ENCODE measurements around the gene SORCS1. TPM values are rescaled to one million over a fixed set of nuclear protein-coding genes. Genes with fewer than 3 reads are reported as not detected.

SORCS1 gene
- polyA plus RNA-seq, 1 of the 3 experiments (the other 2 are of a cell fraction) = 0.66 TPM

DNA sequence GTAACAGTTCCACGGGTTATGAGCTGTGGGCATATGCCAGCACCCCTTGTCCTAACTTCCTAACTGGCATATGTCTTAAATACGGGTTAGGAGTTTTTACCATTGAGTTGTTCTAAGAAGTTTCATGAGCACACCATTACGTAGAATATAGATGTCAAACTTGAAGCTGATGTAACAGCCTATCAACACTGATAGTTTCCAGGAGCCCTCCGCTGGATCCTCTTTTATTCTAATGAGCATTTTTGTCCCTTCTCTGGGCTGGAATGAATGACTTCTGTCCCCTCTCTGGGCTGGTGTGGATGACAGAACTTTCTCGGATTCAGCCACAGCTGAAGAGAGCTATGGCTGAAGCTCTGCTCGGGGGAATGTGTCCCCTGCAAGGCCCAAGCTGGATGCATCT, 256.3 kb downstream of the SORCS1 start:
- no peaks in the 10 kb centered on the region for H3K36me3 ChIP-seq (replicated peaks in 1 of 2; ENCODE audit: control insufficient read depth in 1 of 2, insufficient read depth in 2 of 2, low read length in 1 of 2)
- H3K9me3 ChIP-seq = no peaks in the 10 kb centered on the region
- no peak overlapping the region for H3K4me2 ChIP-seq
- H2AFZ ChIP-seq (ENCODE audit: low read depth) = no peak overlapping the region
- ChIA-PET POLR2A (no interaction called here), CTCF (no interaction called here)
- H3K27ac ChIP-seq (ENCODE audit: low read depth in 2 of 2, low read length in 1 of 2) = no peak overlapping the region; a peak in 1 of 4 replicates
- H3K79me2 ChIP-seq (ENCODE audit: insufficient read depth) = no peaks in the 10 kb centered on the region
- DNase-seq = no peak
- no peaks in the 10 kb centered on the region for H4K20me1 ChIP-seq (ENCODE audit: insufficient read depth)
- TF ChIP-seq FOXJ3 (CRISPR knock-in tag; IDR thresholded peaks at IDR 0.05) (no peak), FOXM1 (IDR thresholded peaks at IDR 0.05; ENCODE audit: low read depth) (no peak), GABPA (IDR thresholded peaks at IDR 0.05; ENCODE audit: low read depth) (no peak), RAD21 (IDR thresholded peaks at IDR 0.05; ENCODE audit: low read length) (no peak)
- H3F3A ChIP-seq (replicated peaks; ENCODE audit: insufficient read depth) = no peaks in the 10 kb centered on the region
- no peaks in the 10 kb centered on the region for H3K27me3 ChIP-seq (ENCODE audit: insufficient read depth)
- no peak overlapping the region for H3K9ac ChIP-seq
- H3K4me3 ChIP-seq (ENCODE audit: low read depth in 2 of 2, low read length in 1 of 2) = no peak overlapping the region
- H3K4me1 ChIP-seq (ENCODE audit: control insufficient read depth in 1 of 2, insufficient read depth in 2 of 2, low read depth in 1 of 2, low read length in 1 of 2) = peaks cover 0 to 8% of the 10 kb centered on the region in 2 experiments; a peak in 2 of 4 replicates
- H3K9me2 ChIP-seq = no peaks in the 10 kb centered on the region
- WGBS (ENCODE audit: low lambda C conversion rate) = 51% methylated on average over 6 of the region's 6 CpGs

DNA sequence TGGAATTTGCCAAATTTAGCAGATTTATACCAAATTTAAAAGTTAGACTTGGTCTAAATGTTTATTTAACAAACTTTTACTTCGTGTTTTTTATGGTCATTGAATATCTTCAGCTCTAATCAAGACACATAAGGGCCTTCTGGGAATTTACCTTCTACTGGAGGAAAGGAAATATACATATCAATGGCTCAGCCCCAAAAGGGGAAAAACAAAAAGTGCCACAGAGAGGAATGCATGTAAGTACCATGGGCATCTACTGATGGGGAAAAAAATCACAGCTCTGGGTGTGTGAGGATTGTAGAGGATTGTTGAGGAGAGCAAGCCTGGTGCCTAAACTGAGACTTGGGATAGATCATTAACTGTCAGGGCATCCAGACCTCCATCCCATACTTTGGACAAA, 260.3 kb downstream of the SORCS1 start:
- Histone ChIP-seq H3K79me2 (ENCODE audit: insufficient read depth) (no peaks in the 10 kb centered on the region), H3K9ac (no peak overlapping the region), H3K4me1 (ENCODE audit: control insufficient read depth in 1 of 2, insufficient read depth in 2 of 2, low read depth in 1 of 2, low read length in 1 of 2) (no peaks in the 10 kb centered on the region; a peak in 1 of 4 replicates), H3F3A (replicated peaks; ENCODE audit: insufficient read depth) (no peaks in the 10 kb centered on the region), H3K27me3 (ENCODE audit: insufficient read depth) (no peaks in the 10 kb centered on the region), H3K9me2 (no peaks in the 10 kb centered on the region), H3K27ac (ENCODE audit: low read depth in 2 of 2, low read length in 1 of 2) (no peak overlapping the region), H2AFZ (ENCODE audit: low read depth) (no peak overlapping the region), H4K20me1 (ENCODE audit: insufficient read depth) (no peaks in the 10 kb centered on the region), H3K36me3 (replicated peaks in 1 of 2; ENCODE audit: control insufficient read depth in 1 of 2, insufficient read depth in 2 of 2, low read length in 1 of 2) (no peaks in the 10 kb centered on the region), H3K9me3 (no peaks in the 10 kb centered on the region), H3K4me3 (ENCODE audit: low read depth in 2 of 2, low read length in 1 of 2) (no peak overlapping the region), H3K4me2 (no peak overlapping the region)
- ChIA-PET POLR2A (no interaction called here), CTCF (interaction anchor here (1.4 kb wide), 1 partner anchor 199 kb away, joined by 6 read pairs; no protein-coding TSS in a partner anchor)
- no peak for DNase-seq
- TF ChIP-seq, protein P1, sequence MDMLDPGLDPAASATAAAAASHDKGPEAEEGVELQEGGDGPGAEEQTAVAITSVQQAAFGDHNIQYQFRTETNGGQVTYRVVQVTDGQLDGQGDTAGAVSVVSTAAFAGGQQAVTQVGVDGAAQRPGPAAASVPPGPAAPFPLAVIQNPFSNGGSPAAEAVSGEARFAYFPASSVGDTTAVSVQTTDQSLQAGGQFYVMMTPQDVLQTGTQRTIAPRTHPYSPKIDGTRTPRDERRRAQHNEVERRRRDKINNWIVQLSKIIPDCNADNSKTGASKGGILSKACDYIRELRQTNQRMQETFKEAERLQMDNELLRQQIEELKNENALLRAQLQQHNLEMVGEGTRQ (IDR thresholded peaks at IDR 0.05; ENCODE audit: borderline replicate concordance, low read depth, low read length) = no peak
- TF ChIP-seq, protein P2, sequence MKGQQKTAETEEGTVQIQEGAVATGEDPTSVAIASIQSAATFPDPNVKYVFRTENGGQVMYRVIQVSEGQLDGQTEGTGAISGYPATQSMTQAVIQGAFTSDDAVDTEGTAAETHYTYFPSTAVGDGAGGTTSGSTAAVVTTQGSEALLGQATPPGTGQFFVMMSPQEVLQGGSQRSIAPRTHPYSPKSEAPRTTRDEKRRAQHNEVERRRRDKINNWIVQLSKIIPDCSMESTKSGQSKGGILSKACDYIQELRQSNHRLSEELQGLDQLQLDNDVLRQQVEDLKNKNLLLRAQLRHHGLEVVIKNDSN (IDR thresholded peaks at IDR 0.05; ENCODE audit: borderline replicate concordance, low read depth) = no peak
- TF ChIP-seq RCOR1 (IDR thresholded peaks at IDR 0.05; ENCODE audit: low read length) (no peak), POLR2AphosphoS5 (IDR thresholded peaks at IDR 0.05; ENCODE audit: low read depth, low read length) (no peak), TEAD4 (IDR thresholded peaks at IDR 0.05; ENCODE audit: borderline replicate concordance, insufficient read depth) (no peak), GABPA (IDR thresholded peaks at IDR 0.05; ENCODE audit: low read depth) (no peak), JUND (IDR thresholded peaks at IDR 0.05) (no peak), NRF1 (IDR thresholded peaks at IDR 0.05; ENCODE audit: low read depth, low read length) (no peak), SIN3A (IDR thresholded peaks at IDR 0.05; ENCODE audit: borderline replicate concordance, low read depth, low read length) (no peak)
- TF ChIP-seq, protein P3, sequence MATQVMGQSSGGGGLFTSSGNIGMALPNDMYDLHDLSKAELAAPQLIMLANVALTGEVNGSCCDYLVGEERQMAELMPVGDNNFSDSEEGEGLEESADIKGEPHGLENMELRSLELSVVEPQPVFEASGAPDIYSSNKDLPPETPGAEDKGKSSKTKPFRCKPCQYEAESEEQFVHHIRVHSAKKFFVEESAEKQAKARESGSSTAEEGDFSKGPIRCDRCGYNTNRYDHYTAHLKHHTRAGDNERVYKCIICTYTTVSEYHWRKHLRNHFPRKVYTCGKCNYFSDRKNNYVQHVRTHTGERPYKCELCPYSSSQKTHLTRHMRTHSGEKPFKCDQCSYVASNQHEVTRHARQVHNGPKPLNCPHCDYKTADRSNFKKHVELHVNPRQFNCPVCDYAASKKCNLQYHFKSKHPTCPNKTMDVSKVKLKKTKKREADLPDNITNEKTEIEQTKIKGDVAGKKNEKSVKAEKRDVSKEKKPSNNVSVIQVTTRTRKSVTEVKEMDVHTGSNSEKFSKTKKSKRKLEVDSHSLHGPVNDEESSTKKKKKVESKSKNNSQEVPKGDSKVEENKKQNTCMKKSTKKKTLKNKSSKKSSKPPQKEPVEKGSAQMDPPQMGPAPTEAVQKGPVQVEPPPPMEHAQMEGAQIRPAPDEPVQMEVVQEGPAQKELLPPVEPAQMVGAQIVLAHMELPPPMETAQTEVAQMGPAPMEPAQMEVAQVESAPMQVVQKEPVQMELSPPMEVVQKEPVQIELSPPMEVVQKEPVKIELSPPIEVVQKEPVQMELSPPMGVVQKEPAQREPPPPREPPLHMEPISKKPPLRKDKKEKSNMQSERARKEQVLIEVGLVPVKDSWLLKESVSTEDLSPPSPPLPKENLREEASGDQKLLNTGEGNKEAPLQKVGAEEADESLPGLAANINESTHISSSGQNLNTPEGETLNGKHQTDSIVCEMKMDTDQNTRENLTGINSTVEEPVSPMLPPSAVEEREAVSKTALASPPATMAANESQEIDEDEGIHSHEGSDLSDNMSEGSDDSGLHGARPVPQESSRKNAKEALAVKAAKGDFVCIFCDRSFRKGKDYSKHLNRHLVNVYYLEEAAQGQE (IDR thresholded peaks at IDR 0.05; ENCODE audit: low read depth, low read length) = no peak
- TF ChIP-seq, protein P4, sequence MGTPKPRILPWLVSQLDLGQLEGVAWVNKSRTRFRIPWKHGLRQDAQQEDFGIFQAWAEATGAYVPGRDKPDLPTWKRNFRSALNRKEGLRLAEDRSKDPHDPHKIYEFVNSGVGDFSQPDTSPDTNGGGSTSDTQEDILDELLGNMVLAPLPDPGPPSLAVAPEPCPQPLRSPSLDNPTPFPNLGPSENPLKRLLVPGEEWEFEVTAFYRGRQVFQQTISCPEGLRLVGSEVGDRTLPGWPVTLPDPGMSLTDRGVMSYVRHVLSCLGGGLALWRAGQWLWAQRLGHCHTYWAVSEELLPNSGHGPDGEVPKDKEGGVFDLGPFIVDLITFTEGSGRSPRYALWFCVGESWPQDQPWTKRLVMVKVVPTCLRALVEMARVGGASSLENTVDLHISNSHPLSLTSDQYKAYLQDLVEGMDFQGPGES (IDR thresholded peaks at IDR 0.05; ENCODE audit: low read depth, low read length) = no peak
- 13% methylated on average over 1 of the region's 1 CpG for WGBS (ENCODE audit: low lambda C conversion rate)
